Adrenal gland (tissue), 5 donors: ENCODE results near the gene NRXN3.

Experiments used
- CTCF ChIP-seq, 6 experiments: fragments of 450-650 bp in 4 of 6; fragments of 200-600 bp in 2 of 6; sonication (generic) in 1 of 6; IDR thresholded peaks; 1 replicate in 5 of 6; 2 replicates in 1 of 6; pipeline versions ENCODE4 v1.5.1 to v1.8.0; 2016 to 2021; ENCODE audit warnings: antibody characterized with exemption in 6 of 6, mild to moderate bottlenecking in 2 of 6, moderate library complexity in 1 of 6
- POLR2A ChIP-seq, 2 donors: fragments of 450-650 bp; IDR thresholded peaks; one replicate each; pipeline ENCODE4 v1.6.1; 2017; ENCODE audit warnings: antibody characterized with exemption in 2 of 2, mild to moderate bottlenecking in 2 of 2, moderate library complexity in 1 of 2
- donor health status: DM: no; HTN: no; CAD: no.

DNA sequence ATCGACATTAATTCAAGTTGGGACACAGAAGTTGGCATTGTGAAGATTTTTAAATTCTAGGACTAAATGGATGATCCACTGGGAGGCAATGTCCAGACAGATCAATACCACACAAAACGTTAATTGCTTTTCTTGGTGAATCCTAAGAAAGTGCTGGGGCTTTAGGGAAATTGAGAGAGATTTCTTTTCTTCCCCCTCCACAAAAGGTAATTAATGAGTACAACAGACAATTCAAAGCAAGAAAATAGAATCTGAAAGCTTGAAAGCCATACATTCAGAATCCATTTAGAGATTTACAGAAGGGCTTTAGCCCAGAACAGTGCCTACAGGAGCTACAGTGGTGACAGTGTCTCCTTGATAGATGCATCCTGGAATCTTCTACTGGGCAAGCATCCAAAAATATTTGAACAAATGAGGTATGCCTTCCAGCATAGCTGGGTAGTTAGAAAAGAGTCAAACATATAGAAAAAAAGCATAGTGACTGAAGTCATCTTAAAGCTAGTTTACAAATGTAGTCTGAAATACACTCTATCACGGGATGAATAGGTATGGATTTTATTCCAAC lies 1323.0 kb downstream of the NRXN3 start:
- TF ChIP-seq POLR2A (IDR thresholded peaks at IDR 0.05): no peak
- TF ChIP-seq CTCF (IDR thresholded peaks at IDR 0.05): no peak
